Osteoblast (primary cell): ENCODE data around the gene POU6F2. TPM values are rescaled to one million over a fixed set of nuclear protein-coding genes. Genes with fewer than 3 reads are reported as not detected.

ENCODE experiments used
- DNase-seq: peaks from one replicate; pipeline ENCODE4 v3.0.0; 2011; ENCODE audit warnings: low spot score, mixed read lengths; ENCODE audit not compliant: insufficient read length; ENCODE audit errors: missing footprints
- H2AFZ ChIP-seq: 2 replicates; pipeline ENCODE4 v1.6.0; 2011; ENCODE audit warnings: mild to moderate bottlenecking, low read length
- H3K27ac ChIP-seq: 2 replicates; pipeline ENCODE4 v1.5.1; 2011; ENCODE audit warnings: mild to moderate bottlenecking, low read depth, low read length, moderate library complexity
- H3K27me3 ChIP-seq: 2 replicates; pipeline ENCODE4 v1.6.0; 2012; ENCODE audit warnings: mild to moderate bottlenecking, control low read depth, inconsistent platforms, low read length, moderate library complexity; ENCODE audit not compliant: insufficient read depth
- H3K36me3 ChIP-seq: 2 replicates; pipeline ENCODE4 v1.5.1; 2011; ENCODE audit warnings: mild to moderate bottlenecking, low read length, control low read depth, moderate library complexity; ENCODE audit not compliant: insufficient read depth
- H3K4me1 ChIP-seq: 2 replicates; pipeline ENCODE4 v1.5.1; 2011; ENCODE audit warnings: mild to moderate bottlenecking, low read length, control low read depth, moderate library complexity; ENCODE audit not compliant: insufficient read depth
- H3K4me2 ChIP-seq: 2 replicates; pipeline ENCODE4 v1.6.0; 2011; ENCODE audit warnings: mild to moderate bottlenecking, low read length; ENCODE audit not compliant: insufficient read depth
- H3K4me3 ChIP-seq: fragments of 200-600 bp; sonication (generic); 3 replicates; pipeline ENCODE4 v1.5.1; 2012; ENCODE audit warnings: mild to moderate bottlenecking, low read length, inconsistent platforms; ENCODE audit not compliant: insufficient read depth
- H3K79me2 ChIP-seq: 2 replicates; pipeline ENCODE4 v1.6.0; 2012; ENCODE audit warnings: mild to moderate bottlenecking, low read length, control low read depth, inconsistent platforms; ENCODE audit not compliant: insufficient read depth
- H3K9me3 ChIP-seq: 2 replicates; pipeline ENCODE4 v1.5.1; 2011; ENCODE audit warnings: low read depth, low read length, control low read depth
- H4K20me1 ChIP-seq: 2 replicates; pipeline ENCODE4 v1.6.0; 2012; ENCODE audit warnings: mild to moderate bottlenecking, low read length, control low read depth; ENCODE audit not compliant: insufficient read depth
- CTCF ChIP-seq: IDR thresholded peaks from 2 replicates; pipeline ENCODE4 v1.5.1; 2011; ENCODE audit warnings: mild to moderate bottlenecking, low read depth, low read length, moderate library complexity; ENCODE audit errors: extremely low read depth
- total RNA-seq: library from RNA; depleted of rRNA; stranded (reverse); fragments of >200 nt; gene quantifications from 2 replicates; pipeline ENCODE4 v1.2.3, GENCODE V29; 2012

The POU6F2 gene
- total RNA-seq, 1 donor: not detected

- H3K27me3 ChIP-seq: no peaks in the 10 kb centered on the region
These were observed 316.3 kb downstream of the POU6F2 start for GRCh38 chr7:39294022-39294421.

GRCh38 chr7:39295796-39296195 is 318.1 kb downstream of the POU6F2 start:
- no peak for TF ChIP-seq CTCF
- Histone ChIP-seq H3K4me1 (no peaks in the 10 kb centered on the region), H3K9me3 (no peaks in the 10 kb centered on the region), H2AFZ (no peak overlapping the region), H3K27ac (no peak overlapping the region), H3K79me2 (no peaks in the 10 kb centered on the region), H3K4me3 (no peak overlapping the region), H3K27me3 (no peaks in the 10 kb centered on the region), H3K36me3 (no peaks in the 10 kb centered on the region), H3K4me2 (no peak overlapping the region), H4K20me1 (no peaks in the 10 kb centered on the region)
- DNase-seq: no peak

More at GRCh38 chr7:39294022-39294421, 316.3 kb downstream of the POU6F2 start:
- DNase-seq: no peak
- no peak overlapping the region for H3K4me3 ChIP-seq
- H4K20me1 ChIP-seq: no peaks in the 10 kb centered on the region
- no peak overlapping the region for H3K4me2 ChIP-seq
- H3K4me1 ChIP-seq: no peaks in the 10 kb centered on the region
- H2AFZ ChIP-seq: no peak overlapping the region
- no peaks in the 10 kb centered on the region for H3K79me2 ChIP-seq
- H3K27ac ChIP-seq: no peak overlapping the region
- H3K36me3 ChIP-seq: no peaks in the 10 kb centered on the region
- TF ChIP-seq CTCF: no peak
- H3K9me3 ChIP-seq: no peaks in the 10 kb centered on the region

- H3K4me2 ChIP-seq: no peak overlapping the region
- DNase-seq: no peak
- H3K27ac ChIP-seq: no peak overlapping the region
- no peaks in the 10 kb centered on the region for H3K4me1 ChIP-seq
- H3K27me3 ChIP-seq: no peaks in the 10 kb centered on the region
- no peaks in the 10 kb centered on the region for H3K9me3 ChIP-seq
- no peaks in the 10 kb centered on the region for H4K20me1 ChIP-seq
- H3K36me3 ChIP-seq: no peaks in the 10 kb centered on the region
- no peak overlapping the region for H3K4me3 ChIP-seq
- no peak for TF ChIP-seq CTCF
- no peaks in the 10 kb centered on the region for H3K79me2 ChIP-seq
- H2AFZ ChIP-seq: no peak overlapping the region
These were observed 322.0 kb downstream of the POU6F2 start for GRCh38 chr7:39299695-39300094.

GRCh38 chr7:39300276-39300675 is 322.6 kb downstream of the POU6F2 start:
- Histone ChIP-seq H3K36me3 (no peaks in the 10 kb centered on the region), H3K4me2 (no peak overlapping the region), H3K79me2 (no peaks in the 10 kb centered on the region), H3K4me3 (no peak overlapping the region), H3K27ac (no peak overlapping the region), H3K27me3 (no peaks in the 10 kb centered on the region), H4K20me1 (no peaks in the 10 kb centered on the region), H2AFZ (no peak overlapping the region), H3K9me3 (no peaks in the 10 kb centered on the region), H3K4me1 (no peaks in the 10 kb centered on the region)
- DNase-seq: no peak
- no peak for TF ChIP-seq CTCF
